Heart left ventricle (tissue), 13 donors: ENCODE results near the gene TGFBRAP1.

Source experiments
- CTCF ChIP-seq, 12 donors: fragments of 200-600 bp; sonication (generic) in 4 of 12; IDR thresholded peaks; one replicate each; pipeline versions ENCODE4 v1.5.0 to v1.8.0; 2018 to 2022; ENCODE audit warnings: antibody characterized with exemption in 12 of 12, mild to moderate bottlenecking in 5 of 12
- POLR2A ChIP-seq, 2 donors: fragments of 450-650 bp; IDR thresholded peaks; one replicate each; pipeline ENCODE4 v1.6.1; 2017; ENCODE audit warnings: antibody characterized with exemption in 2 of 2, mild to moderate bottlenecking in 2 of 2, moderate library complexity in 2 of 2
- donor health status: ischemic (EF 13 %, LVEDD 7.1; RV severe dilation, severe dysfunction).
- donor health status: DM: no; HTN: yes; CAD: no.
- donor health status: DM: no; HTN: no; CAD: no.
- donor health status: ischemic (EF 25% LVEDD 6.9; RV normal size, moderate dysfunction).
- donor health status: ischemic (EF 25% LVEDD 5.7; RV mildly dilated, moderate dysfunction).
- donor health status: ischemic (EF 35%, LVEDD 5.7; RV mildly dilated, moderate dysfunction).
- donor health status: nonischemic (EF 11% LVEDD 7.7; RV severe dilation, severe dysfunction).
- donor health status: DM: yes; HTN: yes; CAD: no.
- donor health status: PGD.
- donor health status: ischemic (EF 29% LVEDD 5.4; RV normal size, mild dysfunction).
- donor health status: nonischemic (EF 23%, LVEDD 6.1; RV moderate dilation, normal function).

GRCh38 chr2:105364436-105365139, 35.1 kb upstream of the TGFBRAP1 start:
- TF ChIP-seq CTCF (IDR thresholded peaks at IDR 0.05) (no peak), POLR2A (IDR thresholded peaks at IDR 0.05) (no peak)
